HG02763 (cell line): Measurements from ENCODE around the gene NFIA.

Source experiments
- ATAC-seq: cut with Tn5 transposase; IDR thresholded peaks from one replicate; pipeline ENCODE4 v1.9.1; 2021; ENCODE audit warnings: mild to moderate bottlenecking, moderate library complexity; ENCODE audit not compliant: unreplicated experiment

The NFIA gene

GRCh38 chr1:61441723-61442262 lies 359.4 kb downstream of the NFIA start:
- ATAC-seq, result no peak

GRCh38 chr1:61442544-61442943 lies 360.2 kb downstream of the NFIA start:
- no peak for ATAC-seq

- ATAC-seq, result no peak
Observed at GRCh38 chr1:61444288-61444687, 361.9 kb downstream of the NFIA start.

- no peak for ATAC-seq
Observed at GRCh38 chr1:61445269-61445825, 363.0 kb downstream of the NFIA start.

GRCh38 chr1:61446531-61446991 lies 364.2 kb downstream of the NFIA start:
- no peak for ATAC-seq

- ATAC-seq, result no peak
Observed at GRCh38 chr1:61447106-61447967, 365.0 kb downstream of the NFIA start.

GRCh38 chr1:61447968-61448430 lies 365.6 kb downstream of the NFIA start:
- ATAC-seq, result no peak

- ATAC-seq, result no peak
Observed at GRCh38 chr1:61448914-61449313, 366.6 kb downstream of the NFIA start.

- ATAC-seq, result no peak
Observed at GRCh38 chr1:61449410-61449809, 367.0 kb downstream of the NFIA start.

GRCh38 chr1:61450454-61450853 lies 368.1 kb downstream of the NFIA start:
- no peak for ATAC-seq

- no peak for ATAC-seq
Observed at GRCh38 chr1:61450872-61451571, 368.7 kb downstream of the NFIA start.

GRCh38 chr1:61451572-61451968 lies 369.2 kb downstream of the NFIA start:
- no peak for ATAC-seq

- no peak for ATAC-seq
Observed at GRCh38 chr1:61452176-61453035, 370.0 kb downstream of the NFIA start.

GRCh38 chr1:61453111-61453961 lies 371.0 kb downstream of the NFIA start:
- peak; percentile 82 for ATAC-seq

GRCh38 chr1:61455400-61455799 lies 373.0 kb downstream of the NFIA start:
- ATAC-seq, result no peak

GRCh38 chr1:61457526-61458040 lies 375.2 kb downstream of the NFIA start:
- no peak for ATAC-seq

- ATAC-seq, result no peak
Observed at GRCh38 chr1:61459345-61459744, 377.0 kb downstream of the NFIA start.

- no peak for ATAC-seq
Observed at GRCh38 chr1:61460191-61460590, 377.8 kb downstream of the NFIA start.
